Neutrophil (primary cell): Measurements from ENCODE around the gene KLHDC8A.
"Not testable (repeated sequence)": the region's sequence is repeated elsewhere in the genome, so short reads cannot be mapped to it uniquely, and the experiment has no call there.

Experiments
- H3K27ac ChIP-seq: fragments of 200-600 bp; sonication (generic); 2 replicates; pipeline ENCODE4 v1.5.1; 2016; ENCODE audit warnings: mild to moderate bottlenecking, moderate library complexity
- H3K27me3 ChIP-seq: fragments of 200-600 bp; sonication (generic); 2 replicates; pipeline ENCODE4 v1.6.0; 2016; ENCODE audit warnings: mild to moderate bottlenecking
- H3K36me3 ChIP-seq: fragments of 200-600 bp; sonication (generic); 2 replicates; pipeline ENCODE4 v1.5.1; 2017
- H3K4me1 ChIP-seq, 2 experiments: fragments of 200-600 bp in 1 of 2; sonication (generic) in 1 of 2; 1 replicate in 1 of 2; 2 replicates in 1 of 2; pipeline versions ENCODE4 v1.5.1 to v1.6.1; 2013 to 2016; ENCODE audit warnings: low read depth in 1 of 2, low read length in 1 of 2, mild to moderate bottlenecking in 1 of 2, moderate library complexity in 1 of 2; ENCODE audit not compliant: control insufficient read depth in 1 of 2, insufficient read depth in 1 of 2
- H3K4me3 ChIP-seq, 2 experiments: fragments of 200-600 bp in 1 of 2; sonication (generic) in 1 of 2; 1 replicate in 1 of 2; 2 replicates in 1 of 2; pipeline ENCODE4 v1.5.1; 2013 to 2016; ENCODE audit warnings: low read depth in 1 of 2, low read length in 1 of 2, mild to moderate bottlenecking in 1 of 2, moderate library complexity in 1 of 2
- H3K9me3 ChIP-seq: fragments of 200-600 bp; sonication (generic); 2 replicates; pipeline ENCODE4 v1.5.1; 2016
- CTCF ChIP-seq: fragments of 200-600 bp; sonication (generic); IDR thresholded peaks from 2 replicates; pipeline ENCODE4 v1.5.1; 2016; ENCODE audit warnings: antibody characterized with exemption

KLHDC8A gene

GRCh38 chr1:205392650-205393049 lies 35.9 kb upstream of the KLHDC8A start:
- Histone ChIP-seq H3K27me3 (peaks cover 67% of the 10 kb centered on the region), H3K36me3 (no peaks in the 10 kb centered on the region), H3K27ac (no peak overlapping the region), H3K9me3 (no peaks in the 10 kb centered on the region), H3K4me1 (no peaks in the 10 kb centered on the region), H3K4me3 (no peak overlapping the region)
- no peak for TF ChIP-seq CTCF

GRCh38 chr1:205391386-205391785 lies 34.7 kb upstream of the KLHDC8A start:
- H3K27ac ChIP-seq = no peak overlapping the region
- no peak overlapping the region for H3K4me3 ChIP-seq
- peaks cover 54% of the 10 kb centered on the region for H3K27me3 ChIP-seq
- no peaks in the 10 kb centered on the region for H3K4me1 ChIP-seq
- no peaks in the 10 kb centered on the region for H3K9me3 ChIP-seq
- no peak for TF ChIP-seq CTCF
- no peaks in the 10 kb centered on the region for H3K36me3 ChIP-seq

- Histone ChIP-seq H3K4me1 (no peaks in the 10 kb centered on the region), H3K9me3 (no peaks in the 10 kb centered on the region), H3K4me3 (no peak overlapping the region), H3K36me3 (no peaks in the 10 kb centered on the region), H3K27me3 (peaks cover 30% of the 10 kb centered on the region), H3K27ac (no peak overlapping the region)
- no peak for TF ChIP-seq CTCF
Measured at GRCh38 chr1:205387845-205388244, 31.1 kb upstream of the KLHDC8A start.

GRCh38 chr1:205382990-205383389 lies 26.3 kb upstream of the KLHDC8A start:
- H3K27me3 ChIP-seq = peaks cover 19% of the 10 kb centered on the region
- H3K36me3 ChIP-seq, H3K4me3 ChIP-seq, H3K27ac ChIP-seq, H3K9me3 ChIP-seq, H3K4me1 ChIP-seq: not testable (repeated sequence)

GRCh38 chr1:205382561-205382960 lies 25.8 kb upstream of the KLHDC8A start:
- Histone ChIP-seq H3K27ac (no peak overlapping the region), H3K27me3 (peaks cover 24% of the 10 kb centered on the region), H3K4me3 (no peak overlapping the region), H3K9me3 (no peaks in the 10 kb centered on the region), H3K4me1 (no peaks in the 10 kb centered on the region), H3K36me3 (no peaks in the 10 kb centered on the region)
- TF ChIP-seq CTCF = no peak

- H3K4me1 ChIP-seq = no peaks in the 10 kb centered on the region
- peaks cover 36% of the 10 kb centered on the region for H3K27me3 ChIP-seq
- no peak for TF ChIP-seq CTCF
- H3K36me3 ChIP-seq = no peaks in the 10 kb centered on the region
- no peak overlapping the region for H3K4me3 ChIP-seq
- no peak overlapping the region for H3K27ac ChIP-seq
- no peaks in the 10 kb centered on the region for H3K9me3 ChIP-seq
Measured at GRCh38 chr1:205381305-205381704, 24.6 kb upstream of the KLHDC8A start.
